ENCODE measurements around the gene PLA2G6.

PLA2G6 gene, protein sequence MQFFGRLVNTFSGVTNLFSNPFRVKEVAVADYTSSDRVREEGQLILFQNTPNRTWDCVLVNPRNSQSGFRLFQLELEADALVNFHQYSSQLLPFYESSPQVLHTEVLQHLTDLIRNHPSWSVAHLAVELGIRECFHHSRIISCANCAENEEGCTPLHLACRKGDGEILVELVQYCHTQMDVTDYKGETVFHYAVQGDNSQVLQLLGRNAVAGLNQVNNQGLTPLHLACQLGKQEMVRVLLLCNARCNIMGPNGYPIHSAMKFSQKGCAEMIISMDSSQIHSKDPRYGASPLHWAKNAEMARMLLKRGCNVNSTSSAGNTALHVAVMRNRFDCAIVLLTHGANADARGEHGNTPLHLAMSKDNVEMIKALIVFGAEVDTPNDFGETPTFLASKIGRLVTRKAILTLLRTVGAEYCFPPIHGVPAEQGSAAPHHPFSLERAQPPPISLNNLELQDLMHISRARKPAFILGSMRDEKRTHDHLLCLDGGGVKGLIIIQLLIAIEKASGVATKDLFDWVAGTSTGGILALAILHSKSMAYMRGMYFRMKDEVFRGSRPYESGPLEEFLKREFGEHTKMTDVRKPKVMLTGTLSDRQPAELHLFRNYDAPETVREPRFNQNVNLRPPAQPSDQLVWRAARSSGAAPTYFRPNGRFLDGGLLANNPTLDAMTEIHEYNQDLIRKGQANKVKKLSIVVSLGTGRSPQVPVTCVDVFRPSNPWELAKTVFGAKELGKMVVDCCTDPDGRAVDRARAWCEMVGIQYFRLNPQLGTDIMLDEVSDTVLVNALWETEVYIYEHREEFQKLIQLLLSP

DNA sequence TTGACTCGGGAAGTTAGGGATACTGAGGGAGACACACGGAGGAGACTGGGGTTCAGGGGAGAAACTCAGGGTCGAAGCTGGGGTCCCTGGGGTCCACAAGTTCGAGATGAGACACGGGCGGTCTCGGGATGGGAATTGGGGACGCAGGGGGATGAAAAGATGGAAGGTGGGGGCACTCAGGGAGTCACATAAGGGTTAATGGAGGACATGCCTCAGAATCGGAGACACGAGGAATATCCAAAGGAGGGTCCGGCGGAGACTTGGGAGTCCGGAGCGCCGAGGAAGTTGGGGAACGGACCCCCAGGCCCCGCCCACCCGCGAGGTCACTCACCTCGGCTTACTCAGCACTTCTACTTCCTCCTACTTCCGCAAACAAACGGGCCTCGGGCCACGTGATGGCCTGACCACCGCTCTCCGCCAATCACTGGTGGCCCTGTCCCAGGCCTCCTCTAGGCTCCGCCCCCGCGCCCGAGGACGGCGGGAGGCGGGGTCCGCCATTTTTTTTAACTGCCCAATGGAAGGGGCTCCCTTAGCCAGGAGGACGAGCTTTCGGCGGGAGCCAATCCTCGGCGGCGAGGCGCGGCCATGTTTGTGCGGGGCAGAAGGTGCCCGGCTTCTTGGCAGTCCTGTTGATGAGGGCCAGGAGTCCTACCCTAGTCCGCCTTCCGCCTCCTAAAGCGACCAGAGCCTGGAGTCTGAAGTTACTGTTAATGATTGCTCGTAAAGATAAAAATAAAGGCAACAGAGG, at the start of gene PLA2G6:
Gene PLA2G6 (minus strand): TSS at position 378 of the 748 bp plus-strand sequence. CDS start 12,404 bp downstream, outside the sequence.
- Histone ChIP-seq H3K27me3 (ENCODE audit: low read depth) (no peaks in the 10 kb centered on the region), H3K9me3 (no peaks in the 10 kb centered on the region), H3K4me1 (peaks cover 24% of the 10 kb centered on the region), H3K36me3 (replicated peaks) (no peaks in the 10 kb centered on the region), H3K4me3 (peak within 1 kb of the TSS; percentile 54)
- in situ Hi-C loops (cut with MboI; ENCODE audit: low sequenced_read_pairs): no loop called here
- DNase-seq (ENCODE audit: low spot score in 2 of 2): peak; percentile 99

DNA sequence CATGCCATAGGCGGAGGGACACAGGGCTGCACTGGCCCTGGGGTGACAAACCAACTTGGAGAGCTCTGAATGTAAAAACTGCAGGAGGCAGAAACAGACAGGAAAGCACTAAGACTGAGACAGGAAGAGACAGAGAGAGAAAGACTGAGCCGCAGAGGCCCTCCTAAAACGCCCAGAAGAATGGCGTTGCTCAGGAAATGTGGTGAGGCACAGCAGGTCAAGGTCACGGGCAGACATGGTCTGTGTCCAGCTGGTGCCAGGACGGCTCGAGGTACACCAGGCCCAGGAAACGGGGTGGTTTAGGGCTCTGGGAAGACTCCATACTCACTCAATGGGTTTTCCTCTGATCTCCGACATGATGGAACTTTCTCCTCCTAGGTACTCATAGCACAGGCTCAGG, 49.3 kb upstream of the PLA2G6 start:
- in situ Hi-C loops (cut with MboI; ENCODE audit: low sequenced_read_pairs): no loop called here
- H3K36me3 ChIP-seq (replicated peaks): peaks cover 11% of the 10 kb centered on the region
- DNase-seq (ENCODE audit: low spot score in 2 of 2): no peak
- H3K4me1 ChIP-seq: no peaks in the 10 kb centered on the region
- H3K4me3 ChIP-seq: no peak overlapping the region
- no peaks in the 10 kb centered on the region for H3K27me3 ChIP-seq (ENCODE audit: low read depth)
- H3K9me3 ChIP-seq: no peaks in the 10 kb centered on the region

DNA sequence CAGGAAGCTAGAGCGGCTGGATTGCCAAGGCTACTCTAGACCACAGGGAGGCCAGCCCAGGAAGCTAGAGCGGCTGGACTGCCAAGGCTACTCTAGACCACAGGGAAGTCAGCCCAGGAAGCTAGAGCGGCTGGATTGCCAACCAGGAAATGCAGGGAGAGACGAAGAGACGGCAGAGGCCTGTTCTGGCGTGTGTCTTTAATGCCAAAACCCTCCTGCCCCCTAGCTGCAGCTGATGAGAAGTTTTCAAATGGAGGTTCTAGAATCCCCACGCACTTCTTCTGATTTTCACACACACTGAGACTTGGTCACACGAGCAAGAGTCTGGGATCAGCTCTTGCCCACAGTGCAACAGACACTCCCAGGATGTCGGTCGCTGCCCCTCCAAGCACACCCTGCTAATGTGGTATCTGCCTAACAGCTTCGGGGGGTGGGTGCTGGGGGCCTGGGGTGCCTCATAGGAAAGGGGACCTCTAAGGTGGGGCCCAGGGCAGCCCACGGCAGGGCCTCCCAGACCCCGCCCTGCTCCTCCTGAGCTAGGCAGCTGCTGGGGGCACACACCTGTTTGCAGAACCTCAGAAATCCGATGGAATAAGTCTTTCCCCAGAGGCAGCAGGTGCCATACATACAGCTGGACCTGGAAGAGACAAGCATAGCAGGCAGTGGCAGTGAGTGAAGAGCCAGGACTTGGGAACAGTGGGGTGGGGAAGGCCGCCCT, 48.6 kb upstream of the PLA2G6 start:
- no peak overlapping the region for H3K4me3 ChIP-seq

DNA sequence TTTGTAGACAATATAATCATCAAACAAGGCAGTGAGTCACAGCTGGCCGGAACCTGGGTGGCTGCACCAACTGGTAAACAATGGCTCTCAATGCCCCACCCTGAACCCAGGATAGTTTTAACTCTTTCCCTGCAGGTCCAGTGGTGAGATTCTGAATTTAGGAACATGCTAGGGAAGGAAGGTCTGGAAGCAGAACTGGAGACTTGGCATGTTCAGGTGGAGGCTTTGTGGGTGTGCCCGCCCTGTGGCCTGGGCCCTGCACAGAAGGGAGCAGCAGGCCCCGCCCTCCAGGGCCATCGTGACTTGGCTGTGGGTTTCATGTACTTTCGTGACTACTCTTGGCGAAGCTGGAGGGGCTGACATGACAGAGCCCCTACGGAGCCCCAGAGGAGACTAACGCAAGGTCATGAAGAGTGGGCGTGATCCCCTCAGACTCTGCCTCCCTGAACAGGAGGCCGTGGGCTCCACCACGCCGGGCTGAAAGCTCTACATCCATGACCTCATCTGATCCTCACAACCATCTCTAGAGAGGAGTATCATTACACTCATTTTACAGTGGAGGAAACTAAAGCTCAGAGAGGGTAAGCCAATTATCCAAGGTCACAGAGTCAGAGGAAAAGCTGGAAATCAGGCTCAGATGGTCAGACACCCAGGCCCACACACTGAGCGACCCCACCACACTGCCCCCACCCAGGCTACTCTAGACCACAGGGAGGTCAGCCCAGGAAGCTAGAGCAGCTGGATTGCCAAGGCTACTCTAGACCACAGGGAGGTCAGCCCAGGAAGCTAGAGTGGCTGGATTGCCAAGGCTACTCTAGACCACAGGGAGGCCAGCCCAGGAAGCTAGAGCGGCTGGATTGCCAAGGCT, 47.5 kb upstream of the PLA2G6 start:
- Histone ChIP-seq H3K4me1 (no peaks in the 10 kb centered on the region), H3K36me3 (replicated peaks) (peaks cover 13% of the 10 kb centered on the region), H3K9me3 (no peaks in the 10 kb centered on the region), H3K27me3 (ENCODE audit: low read depth) (no peaks in the 10 kb centered on the region), H3K4me3 (no peak overlapping the region)
- in situ Hi-C loops (cut with MboI; ENCODE audit: low sequenced_read_pairs): no loop called here
- DNase-seq (ENCODE audit: low spot score in 2 of 2): no peak

More for the DNA sequence above, 48.6 kb upstream of the PLA2G6 start:
- DNase-seq (ENCODE audit: low spot score in 2 of 2): peak in 1 of 2 experiments; percentile 28
- in situ Hi-C loops (cut with MboI; ENCODE audit: low sequenced_read_pairs): no loop called here
- Histone ChIP-seq H3K27me3 (ENCODE audit: low read depth) (no peaks in the 10 kb centered on the region), H3K9me3 (no peaks in the 10 kb centered on the region), H3K36me3 (replicated peaks) (peaks cover 11% of the 10 kb centered on the region), H3K4me1 (no peaks in the 10 kb centered on the region)

DNA sequence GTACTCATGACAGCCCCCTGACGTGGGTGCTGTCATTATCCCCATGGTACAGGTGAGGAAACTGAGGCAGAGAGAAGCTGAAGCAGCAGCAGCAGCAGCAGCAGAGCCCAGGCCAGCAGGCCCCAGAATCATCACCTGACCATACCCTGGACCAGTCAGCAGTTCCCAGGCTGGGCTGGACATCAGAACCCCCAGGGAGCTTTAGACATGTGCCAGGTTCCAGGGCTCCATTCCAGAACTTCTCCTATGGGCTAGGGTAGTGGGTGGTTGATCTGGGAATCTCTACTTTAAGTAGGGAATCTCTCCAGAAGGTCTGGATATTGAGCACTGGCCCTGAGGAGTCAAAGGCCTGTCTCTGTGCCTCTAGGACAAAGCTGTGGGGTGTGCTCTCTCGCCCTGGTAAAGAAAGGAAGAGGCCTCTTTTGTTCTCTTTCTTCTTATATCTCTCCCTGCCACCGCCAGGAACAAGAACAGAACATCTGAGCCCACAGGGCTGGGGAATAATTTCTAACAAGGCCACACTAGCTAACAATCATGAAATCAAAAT, 46.8 kb upstream of the PLA2G6 start:
- H3K9me3 ChIP-seq: no peaks in the 10 kb centered on the region
- no peaks in the 10 kb centered on the region for H3K27me3 ChIP-seq (ENCODE audit: low read depth)
- H3K4me3 ChIP-seq: no peak overlapping the region
- in situ Hi-C loops (cut with MboI; ENCODE audit: low sequenced_read_pairs): no loop called here
- H3K36me3 ChIP-seq (replicated peaks): peaks cover 13% of the 10 kb centered on the region
- no peaks in the 10 kb centered on the region for H3K4me1 ChIP-seq
- no peak for DNase-seq (ENCODE audit: low spot score in 2 of 2)

DNA sequence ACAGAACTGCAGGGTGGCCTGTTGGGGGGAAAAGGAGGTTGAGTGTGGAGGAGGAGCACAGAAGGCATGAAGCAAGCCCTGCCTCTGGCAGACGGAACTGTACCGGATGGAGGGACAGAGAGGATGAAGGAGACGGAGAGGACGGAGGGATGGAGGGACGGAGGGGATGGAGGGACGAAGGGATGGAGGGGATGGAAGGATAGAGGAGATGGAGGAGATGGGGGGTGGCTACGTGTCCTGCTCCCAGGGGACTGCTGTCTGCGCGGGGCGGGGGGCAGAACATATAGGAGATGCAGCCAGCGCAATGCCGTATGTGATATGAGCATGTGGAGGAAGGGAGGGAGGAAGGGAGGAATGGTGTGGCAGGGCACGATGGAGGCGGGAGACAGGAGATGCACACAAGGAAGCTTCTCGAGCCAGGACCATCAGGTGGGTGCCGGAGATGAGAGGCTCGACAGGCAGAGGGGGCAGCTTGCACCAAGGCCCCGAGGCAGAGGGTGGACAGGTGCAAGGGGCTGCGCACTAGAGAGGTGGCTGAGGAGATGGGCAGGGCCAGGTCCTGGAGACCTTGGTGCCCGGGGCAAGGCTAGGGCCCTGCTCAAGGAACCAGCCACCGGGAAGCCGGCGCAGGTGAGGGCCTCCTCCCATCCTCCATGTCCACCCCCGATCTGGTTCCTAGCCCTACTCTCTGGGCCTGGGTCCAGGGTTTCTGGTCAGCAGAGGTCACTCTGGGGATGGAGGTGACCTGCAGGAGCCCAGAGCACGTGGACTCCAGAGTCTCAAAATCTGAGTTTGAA, 45.4 kb upstream of the PLA2G6 start:
- no peak for DNase-seq (ENCODE audit: low spot score in 2 of 2)
- Histone ChIP-seq H3K4me3 (no peak overlapping the region), H3K36me3 (replicated peaks) (peaks cover 13% of the 10 kb centered on the region), H3K27me3 (ENCODE audit: low read depth) (no peaks in the 10 kb centered on the region), H3K4me1 (no peaks in the 10 kb centered on the region), H3K9me3 (no peaks in the 10 kb centered on the region)
- in situ Hi-C loops (cut with MboI; ENCODE audit: low sequenced_read_pairs): no loop called here

DNA sequence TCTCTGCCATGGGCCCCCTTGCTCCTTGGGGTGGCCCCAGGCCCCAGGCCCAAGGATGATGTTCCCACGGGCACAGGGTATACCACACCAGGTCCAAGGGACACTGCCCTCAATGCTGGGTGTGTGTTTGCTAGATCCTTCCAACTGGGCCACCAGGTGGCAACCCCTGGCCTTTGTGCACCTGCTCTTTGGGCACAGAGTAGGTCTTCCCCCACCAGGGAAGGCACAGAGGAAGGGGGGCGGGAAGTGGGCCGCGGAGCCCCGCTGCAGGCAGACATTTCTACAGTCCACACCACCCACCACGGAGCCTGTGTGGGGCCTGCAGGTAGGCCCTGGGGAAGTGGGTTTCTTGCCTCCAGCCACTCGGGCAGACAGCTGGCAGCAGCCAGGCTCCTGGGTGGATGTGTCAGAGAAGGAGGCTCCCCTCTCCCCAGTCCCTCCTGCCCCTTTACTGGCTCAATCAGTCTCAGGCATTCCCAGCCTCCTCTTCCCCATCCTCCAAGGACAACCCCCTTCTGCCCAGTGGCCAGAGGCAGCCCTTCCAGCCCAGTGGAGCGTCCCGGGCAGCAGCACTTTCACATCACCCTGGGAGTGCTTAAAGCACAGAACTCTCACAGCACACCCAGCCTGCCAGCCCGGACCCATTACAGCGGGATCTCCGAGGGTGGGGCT, 41.8 kb upstream of the PLA2G6 start:
- in situ Hi-C loops (cut with MboI; ENCODE audit: low sequenced_read_pairs): no loop called here
- DNase-seq (ENCODE audit: low spot score in 2 of 2): no peak

DNA sequence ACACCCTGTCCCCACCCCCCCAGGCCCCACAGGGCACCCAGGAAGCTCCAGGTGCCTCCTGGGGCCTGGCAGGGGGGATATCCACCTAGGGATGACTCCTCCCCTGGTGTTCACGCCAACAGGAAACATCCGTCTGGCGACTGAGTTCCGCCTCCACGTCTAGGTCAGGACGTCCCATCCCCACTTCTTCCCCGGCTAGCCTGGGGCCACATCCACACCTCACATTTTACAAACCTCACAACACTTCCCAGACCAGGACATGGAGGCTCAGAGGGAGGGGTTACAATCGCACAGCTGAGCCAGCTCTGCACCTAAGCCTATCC, 41.1 kb upstream of the PLA2G6 start:
- no peak for DNase-seq (ENCODE audit: low spot score in 2 of 2)
- in situ Hi-C loops (cut with MboI; ENCODE audit: low sequenced_read_pairs): no loop called here
- peaks cover 10% of the 10 kb centered on the region for H3K36me3 ChIP-seq (replicated peaks)

More for the DNA sequence above, 41.8 kb upstream of the PLA2G6 start:
- H3K27me3 ChIP-seq (ENCODE audit: low read depth): no peaks in the 10 kb centered on the region
- H3K4me1 ChIP-seq: no peaks in the 10 kb centered on the region
- H3K4me3 ChIP-seq: no peak overlapping the region
- H3K9me3 ChIP-seq: no peaks in the 10 kb centered on the region
- H3K36me3 ChIP-seq (replicated peaks): peaks cover 10% of the 10 kb centered on the region

DNA sequence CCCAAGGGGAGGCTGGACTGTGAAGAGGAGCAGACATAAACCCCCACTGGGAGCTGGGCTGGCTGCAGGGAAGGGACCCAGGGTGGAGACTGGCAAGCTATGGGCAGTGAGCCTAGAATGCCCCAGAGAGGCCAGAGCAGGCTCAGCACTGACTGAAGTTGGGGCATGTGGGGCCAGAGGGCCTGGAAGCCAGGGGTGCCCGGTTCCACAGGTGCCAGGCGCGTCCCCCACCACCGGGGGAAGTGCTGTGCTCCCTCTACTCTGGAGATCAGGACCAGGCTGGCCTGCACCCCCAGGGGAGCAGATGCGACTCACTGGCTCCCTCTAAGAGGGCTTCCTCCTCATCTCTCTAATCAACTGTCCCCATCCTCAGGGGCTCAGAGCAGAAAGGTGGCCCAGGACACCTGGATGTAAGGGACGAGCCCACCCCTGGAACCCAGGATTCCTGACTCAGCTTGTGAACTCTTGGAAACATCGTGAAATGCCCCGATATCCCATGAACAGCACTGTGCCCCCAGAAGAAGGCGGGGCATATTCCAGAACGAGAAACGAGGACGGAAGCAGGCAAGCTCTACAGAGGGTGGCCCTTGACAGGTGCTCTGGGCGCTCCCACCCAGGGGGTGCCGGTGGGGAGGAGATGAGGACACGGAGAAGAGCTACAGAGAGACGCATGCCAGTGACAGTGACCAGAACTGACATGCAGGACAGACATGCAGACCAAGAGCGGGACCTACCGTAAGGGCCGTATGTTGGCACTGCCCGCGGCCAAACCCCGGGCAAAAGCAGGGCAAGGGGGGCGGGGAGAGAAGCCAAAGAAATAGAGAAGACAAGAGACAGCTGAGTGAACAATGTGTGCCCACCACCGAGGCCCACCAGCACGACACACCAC, 40.5 kb upstream of the PLA2G6 start:
- Histone ChIP-seq H3K27me3 (ENCODE audit: low read depth) (no peaks in the 10 kb centered on the region), H3K9me3 (no peaks in the 10 kb centered on the region), H3K4me1 (no peaks in the 10 kb centered on the region), H3K4me3 (no peak overlapping the region), H3K36me3 (replicated peaks) (peaks cover 10% of the 10 kb centered on the region)
- DNase-seq (ENCODE audit: low spot score in 2 of 2): no peak
- in situ Hi-C loops (cut with MboI; ENCODE audit: low sequenced_read_pairs): no loop called here

More for the DNA sequence above, 41.1 kb upstream of the PLA2G6 start:
- Histone ChIP-seq H3K27me3 (ENCODE audit: low read depth) (no peaks in the 10 kb centered on the region), H3K4me3 (no peak overlapping the region), H3K4me1 (no peaks in the 10 kb centered on the region), H3K9me3 (no peaks in the 10 kb centered on the region)

DNA sequence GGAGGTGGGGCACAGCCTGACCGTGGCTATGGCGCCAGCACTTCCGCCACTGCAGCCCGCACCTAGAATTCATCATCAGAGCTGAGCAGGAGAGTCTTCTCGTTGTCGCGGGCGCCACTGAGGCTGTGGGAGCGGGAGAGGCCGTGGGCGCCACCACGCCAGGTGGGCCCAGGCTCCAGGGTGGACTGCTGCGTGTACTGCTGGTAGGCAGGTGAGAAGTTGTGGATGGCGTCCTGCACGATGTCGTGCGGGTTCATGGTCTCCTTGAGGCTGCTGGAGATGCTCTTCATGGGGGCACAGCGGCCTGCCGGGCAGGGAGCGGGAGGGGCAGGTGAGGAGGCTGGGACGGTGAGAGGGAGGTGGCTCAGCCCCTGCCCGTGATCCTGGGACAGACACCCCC, 39.8 kb upstream of the PLA2G6 start:
- Histone ChIP-seq H3K4me1 (no peaks in the 10 kb centered on the region), H3K4me3 (no peak overlapping the region), H3K27me3 (ENCODE audit: low read depth) (no peaks in the 10 kb centered on the region), H3K36me3 (replicated peaks) (peaks cover 10% of the 10 kb centered on the region), H3K9me3 (no peaks in the 10 kb centered on the region)
- in situ Hi-C loops (cut with MboI; ENCODE audit: low sequenced_read_pairs): no loop called here
- no peak for DNase-seq (ENCODE audit: low spot score in 2 of 2)

All from HAP-1 (cell line).